Measurements from ENCODE around the gene FAM222A.

FAM222A gene

GRCh38 chr12:109762673-109763191 is 49.1 kb downstream of the FAM222A start:
- no peak for DNase-seq
- TF ChIP-seq CTCF (IDR thresholded peaks at IDR 0.05; ENCODE audit: low read depth, low read length), result no peak
- H3K27ac ChIP-seq, result no peak overlapping the region
- no peaks in the 10 kb centered on the region for H3K9me3 ChIP-seq (ENCODE audit: severe bottlenecking)
- H3K27me3 ChIP-seq (ENCODE audit: insufficient read depth, low read depth, severe bottlenecking), result no peaks in the 10 kb centered on the region
- H3K4me3 ChIP-seq (ENCODE audit: low read depth, low read length), result no peak overlapping the region
- H3K36me3 ChIP-seq, result peaks cover 54% of the 10 kb centered on the region

GRCh38 chr12:109763201-109763841 is 49.7 kb downstream of the FAM222A start:
- no peak overlapping the region for H3K27ac ChIP-seq
- TF ChIP-seq CTCF (IDR thresholded peaks at IDR 0.05; ENCODE audit: low read depth, low read length), result no peak
- peaks cover 59% of the 10 kb centered on the region for H3K36me3 ChIP-seq
- no peaks in the 10 kb centered on the region for H3K27me3 ChIP-seq (ENCODE audit: insufficient read depth, low read depth, severe bottlenecking)
- no peaks in the 10 kb centered on the region for H3K9me3 ChIP-seq (ENCODE audit: severe bottlenecking)
- H3K4me3 ChIP-seq (ENCODE audit: low read depth, low read length), result no peak overlapping the region
- DNase-seq, result peak; percentile 4

DNA sequence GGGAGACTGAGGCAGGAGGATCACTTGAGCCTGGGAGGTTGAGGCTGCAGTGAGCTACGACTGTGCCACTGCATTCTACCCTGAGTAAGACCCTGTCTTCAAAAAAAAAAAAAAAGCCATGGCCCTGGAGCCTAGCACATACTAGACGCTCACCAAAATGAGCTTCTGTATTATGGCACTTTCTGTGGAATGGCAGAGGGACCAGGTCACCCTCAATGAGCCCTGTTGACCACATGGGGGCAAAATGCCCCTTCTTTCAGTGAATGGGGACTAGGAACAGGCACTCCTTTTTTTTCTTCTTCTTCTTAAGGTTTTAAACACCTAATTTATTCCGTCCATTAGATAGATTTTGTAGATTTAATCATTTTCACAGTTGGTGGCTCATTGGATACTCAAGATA is 50.5 kb downstream of the FAM222A start:
- peaks cover 64% of the 10 kb centered on the region for H3K36me3 ChIP-seq
- no peak overlapping the region for H3K27ac ChIP-seq
- no peaks in the 10 kb centered on the region for H3K9me3 ChIP-seq (ENCODE audit: severe bottlenecking)
- no peaks in the 10 kb centered on the region for H3K27me3 ChIP-seq (ENCODE audit: insufficient read depth, low read depth, severe bottlenecking)
- peak; percentile 23 for DNase-seq
- peak; percentile 47; the same call in 1 of the 2 replicates for TF ChIP-seq CTCF (IDR thresholded peaks at IDR 0.05; ENCODE audit: low read depth, low read length)
- H3K4me3 ChIP-seq (ENCODE audit: low read depth, low read length), result no peak overlapping the region

DNA sequence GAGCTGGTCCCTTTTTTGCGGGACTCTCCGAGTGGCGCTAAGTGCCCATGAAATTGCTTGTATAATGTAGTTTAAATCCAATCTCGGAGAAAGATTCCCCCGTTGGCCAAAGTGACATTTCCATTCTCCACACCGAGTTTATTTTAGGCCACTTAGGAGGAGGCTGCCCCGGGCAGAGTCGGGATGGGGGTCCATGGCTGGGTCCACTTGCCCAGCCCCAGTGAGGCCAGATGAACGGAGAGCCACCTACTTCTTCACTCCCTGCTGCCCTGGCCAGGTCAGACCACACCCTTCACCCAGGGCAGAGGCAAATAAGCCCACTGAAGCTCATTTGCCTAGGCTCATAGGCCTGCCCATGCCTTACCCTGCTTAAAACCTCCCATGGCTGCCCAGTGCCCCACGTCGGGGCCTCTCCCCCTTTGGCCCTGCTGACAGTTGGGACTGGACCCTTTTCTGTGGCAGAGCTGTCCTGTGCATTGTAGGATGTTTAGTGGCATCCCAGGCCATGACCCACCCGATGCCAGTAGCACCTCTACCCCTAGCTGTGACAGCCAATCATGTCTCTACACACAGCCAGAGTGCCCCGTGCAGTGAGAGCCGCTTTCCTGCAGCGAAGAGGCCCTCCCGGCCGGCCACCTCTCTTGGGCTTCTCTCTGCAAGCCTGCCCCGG is 51.3 kb downstream of the FAM222A start:
- peak; percentile 3 for DNase-seq
- H3K4me3 ChIP-seq (ENCODE audit: low read depth, low read length), result no peak overlapping the region
- no peaks in the 10 kb centered on the region for H3K27me3 ChIP-seq (ENCODE audit: insufficient read depth, low read depth, severe bottlenecking)
- TF ChIP-seq CTCF (IDR thresholded peaks at IDR 0.05; ENCODE audit: low read depth, low read length), result no peak
- no peak overlapping the region for H3K27ac ChIP-seq
- no peaks in the 10 kb centered on the region for H3K9me3 ChIP-seq (ENCODE audit: severe bottlenecking)
- H3K36me3 ChIP-seq, result peaks cover 66% of the 10 kb centered on the region

- Histone ChIP-seq H3K9me3 (ENCODE audit: severe bottlenecking) (no peaks in the 10 kb centered on the region), H3K27me3 (ENCODE audit: insufficient read depth, low read depth, severe bottlenecking) (no peaks in the 10 kb centered on the region), H3K36me3 (peaks cover 63% of the 10 kb centered on the region), H3K4me3 (ENCODE audit: low read depth, low read length) (no peak overlapping the region), H3K27ac (no peak overlapping the region)
- TF ChIP-seq CTCF (IDR thresholded peaks at IDR 0.05; ENCODE audit: low read depth, low read length), result no peak
- DNase-seq, result peak; percentile 4
Observed at GRCh38 chr12:109765446-109765810, 51.8 kb downstream of the FAM222A start.
